Activated CD4-positive, alpha-beta T cell treated with anti-CD3 and anti-CD28 coated beads, Interleukin-2, amount 50 U/mL, for 1 hour (primary cell): Measurements from ENCODE around the gene MGARP.
"Not testable (repeated sequence)": the region's sequence is repeated elsewhere in the genome, so short reads cannot be mapped to it uniquely, and the experiment has no call there.

Experiments
- DNase-seq: peaks from one replicate; pipeline ENCODE4 v3.0.0-alpha.2; 2020

MGARP gene

DNA sequence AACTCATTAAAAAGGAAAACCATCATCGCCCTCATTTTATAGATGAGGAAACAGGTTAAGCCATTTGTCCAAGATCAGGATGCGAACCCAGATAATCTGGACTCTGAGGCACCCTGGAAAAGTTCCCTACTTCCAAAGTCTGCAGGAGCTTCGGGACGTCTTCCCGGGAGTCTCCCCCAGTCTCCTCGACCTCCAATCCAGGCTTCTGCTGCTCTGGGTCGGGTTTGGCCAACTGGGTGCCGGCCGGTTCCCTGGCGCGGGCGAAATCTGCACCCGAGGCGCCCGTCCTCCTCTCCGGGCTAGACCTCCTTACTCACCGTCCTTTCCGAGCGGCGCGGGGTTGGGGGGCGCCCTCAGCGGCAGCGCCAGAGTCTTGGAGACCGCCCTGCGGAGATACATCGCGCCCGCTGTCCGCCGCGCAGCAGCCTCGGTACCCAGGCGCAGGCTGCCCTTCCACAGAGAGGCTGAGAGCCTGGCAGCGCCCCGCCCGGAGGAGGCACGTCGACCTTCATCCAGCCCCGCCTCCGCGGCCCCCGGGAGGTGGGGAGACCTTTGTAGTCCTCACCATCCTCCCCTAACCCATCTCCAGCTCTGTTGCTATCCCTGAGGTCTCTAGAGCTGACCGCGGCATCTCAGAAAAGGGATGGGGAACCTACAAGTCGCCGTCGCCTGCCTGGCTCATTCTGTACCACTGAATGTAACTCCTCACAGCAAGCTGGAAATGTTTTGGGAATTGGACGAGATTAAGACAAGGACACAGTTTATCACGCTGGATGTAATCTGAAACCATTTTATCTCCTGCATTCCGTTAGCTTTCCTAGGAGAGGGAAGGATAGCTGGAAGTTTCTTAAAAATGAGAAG lies at the start of gene MGARP:
Gene MGARP, minus strand, starts transcription at position 466 of the 861 bp plus-strand sequence. Its CDS starts 67 bp downstream, at position 399.
- peak; percentile 12 for DNase-seq

DNA sequence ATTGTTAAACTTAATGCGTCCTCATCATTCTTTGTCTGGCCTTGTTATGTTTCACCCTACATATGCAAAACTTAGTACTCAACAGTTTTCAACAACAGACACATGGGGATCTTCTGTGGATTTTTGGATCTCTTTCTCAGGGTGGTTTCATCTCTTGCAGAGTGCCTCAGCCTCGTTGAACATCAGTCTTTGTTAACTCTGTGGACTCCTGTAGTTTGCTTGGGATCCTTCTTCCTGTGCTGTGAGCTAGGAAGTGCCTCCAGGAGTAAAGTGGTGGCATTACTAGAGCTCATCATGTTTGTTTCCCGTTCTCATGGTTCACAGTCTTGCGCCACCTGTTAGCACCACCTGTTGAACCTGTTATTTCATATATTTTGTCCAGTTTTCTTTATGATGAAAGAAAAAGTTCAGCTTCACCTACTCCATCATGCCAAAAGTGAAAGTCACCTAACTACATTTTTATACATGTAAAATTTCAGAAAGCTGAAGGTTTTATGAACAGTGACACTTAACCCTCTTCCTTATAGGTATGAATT lies 49.7 kb upstream of the MGARP start:
- DNase-seq: no peak

DNA sequence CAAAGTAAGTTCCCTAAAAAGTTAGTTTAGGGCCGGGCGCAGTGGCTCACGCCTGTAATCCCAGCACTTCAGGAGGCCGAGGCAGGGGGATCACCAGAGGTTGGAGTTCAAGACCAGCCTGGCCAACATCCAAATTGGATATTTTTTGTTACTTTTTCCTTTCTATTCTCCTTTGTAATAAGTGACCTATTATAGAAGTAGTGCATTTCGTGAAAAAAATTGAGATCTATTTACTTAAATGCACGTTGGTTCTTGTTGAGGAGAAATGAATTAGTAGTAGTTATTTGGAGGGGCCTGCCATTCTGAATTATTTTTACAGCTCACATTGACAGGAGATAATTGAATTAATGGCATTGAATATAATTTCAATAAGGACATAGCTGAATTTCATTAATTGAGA lies 44.6 kb upstream of the MGARP start:
- no peak for DNase-seq

DNA sequence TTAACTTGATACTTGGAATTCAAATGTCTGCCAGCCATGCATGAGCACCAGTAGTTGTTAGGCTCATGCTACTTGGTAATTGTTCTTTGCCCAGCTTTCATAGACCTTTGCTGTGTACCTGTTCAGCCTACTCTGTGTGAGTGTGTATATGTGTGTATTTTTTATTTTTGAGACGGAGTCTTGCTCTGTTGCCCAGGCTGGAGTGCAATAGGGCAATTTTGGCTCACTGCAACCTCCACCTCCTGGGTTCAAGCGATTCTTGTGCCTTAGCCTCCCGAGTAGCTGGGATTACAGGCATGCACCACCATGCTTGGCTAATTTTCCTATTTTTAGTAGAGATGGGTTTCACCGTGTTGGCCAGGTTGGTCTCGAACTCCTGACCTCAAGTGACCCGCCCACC lies 42.5 kb upstream of the MGARP start:
- DNase-seq: not testable (repeated sequence)

DNA sequence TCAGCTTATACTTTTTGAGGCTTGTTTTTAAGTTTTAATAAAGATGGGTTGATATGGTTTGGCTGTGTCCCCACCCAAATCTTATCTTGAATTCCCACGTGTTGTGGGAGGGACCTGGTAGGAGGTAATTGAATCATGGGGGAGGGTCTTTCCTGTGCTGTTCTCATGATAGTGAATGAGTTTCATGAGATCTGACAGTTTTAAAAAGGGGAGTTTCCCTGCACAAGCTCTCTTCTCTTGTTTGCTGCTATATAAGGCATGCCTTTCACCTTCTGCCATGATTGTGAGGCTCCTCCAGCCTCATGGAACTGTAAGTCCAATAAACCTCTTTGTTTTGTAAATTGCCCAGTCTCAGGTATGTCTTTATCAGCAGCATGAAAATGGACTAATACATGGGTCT lies 42.0 kb upstream of the MGARP start:
- DNase-seq: not testable (repeated sequence)

DNA sequence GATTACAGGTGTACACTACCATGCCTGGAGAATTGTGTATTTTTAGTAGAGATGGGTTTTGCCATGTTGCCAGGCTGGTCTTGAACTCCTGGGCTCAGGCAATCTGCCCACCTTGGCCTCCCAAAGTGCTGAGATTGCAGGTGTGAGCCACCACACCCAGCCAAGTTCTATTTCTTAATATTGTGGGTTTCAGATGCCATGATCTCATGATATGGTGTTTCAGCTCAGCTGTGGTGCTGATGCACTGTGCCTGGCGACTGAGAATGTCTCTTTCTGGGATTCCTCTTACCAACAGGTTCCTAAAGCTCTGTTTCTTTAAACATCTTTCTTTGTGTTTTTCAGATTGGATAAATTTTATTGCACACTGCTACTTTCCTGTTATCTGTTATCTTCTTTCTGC lies 39.5 kb upstream of the MGARP start:
- DNase-seq: no peak

DNA sequence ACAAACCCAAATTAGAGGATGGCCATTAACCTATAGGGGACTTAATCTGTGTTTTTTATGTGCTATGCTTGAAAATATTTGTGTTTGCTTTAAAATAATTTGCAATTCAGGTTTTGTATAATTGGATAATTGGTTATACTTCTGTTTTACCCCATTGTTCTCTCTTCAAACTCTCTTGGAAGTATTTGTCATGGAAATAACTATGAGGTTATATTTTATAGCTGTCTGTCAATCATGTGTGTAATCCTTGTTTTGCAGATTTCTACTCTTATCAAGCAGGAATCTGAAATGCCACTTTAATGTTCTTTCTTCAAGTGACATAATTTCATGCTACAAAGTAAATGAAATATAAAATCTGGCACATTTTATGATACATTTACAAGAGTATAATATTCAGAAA lies 37.6 kb upstream of the MGARP start:
- DNase-seq: no peak

DNA sequence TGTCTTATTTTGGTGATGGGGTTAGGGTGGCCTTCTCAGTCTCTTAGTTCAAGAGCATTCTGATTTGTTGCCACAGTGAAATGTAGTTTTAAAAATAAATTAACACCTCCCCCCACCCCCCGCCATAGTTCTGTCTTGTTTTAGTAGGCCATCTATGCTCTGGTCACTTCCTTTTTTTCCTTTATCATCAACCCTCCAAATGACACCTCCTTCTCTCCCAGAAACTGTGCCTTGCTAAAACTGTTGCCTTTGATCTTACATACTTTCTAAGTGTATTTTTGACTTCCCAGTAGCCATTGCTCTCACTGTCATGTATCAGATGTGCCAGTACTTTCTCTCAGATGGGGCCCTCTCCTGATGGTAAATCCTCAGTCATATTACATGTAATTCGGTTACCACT lies 36.7 kb upstream of the MGARP start:
- DNase-seq: no peak

DNA sequence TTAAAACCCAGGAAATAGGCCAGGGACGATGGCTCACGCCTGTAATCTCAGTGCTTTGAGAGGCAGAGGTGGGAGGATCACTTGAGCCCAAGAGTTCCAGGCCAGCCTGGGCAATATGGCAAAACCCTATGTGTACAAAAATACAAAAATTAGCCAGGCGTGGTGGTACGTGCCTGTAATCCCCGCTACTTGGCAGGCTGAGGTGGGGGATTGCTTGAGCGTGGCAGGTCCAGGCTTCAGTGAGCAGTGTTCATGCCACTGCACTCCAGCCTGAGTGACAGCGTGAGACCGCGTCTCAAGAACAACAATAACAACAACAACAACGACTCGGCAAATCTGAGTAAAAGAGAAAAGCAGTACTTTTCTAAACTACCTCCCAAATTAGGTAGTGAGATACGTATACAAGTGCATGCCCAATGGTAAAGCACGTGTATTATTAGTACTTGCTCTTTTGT lies 35.2 kb upstream of the MGARP start:
- no peak for DNase-seq

DNA sequence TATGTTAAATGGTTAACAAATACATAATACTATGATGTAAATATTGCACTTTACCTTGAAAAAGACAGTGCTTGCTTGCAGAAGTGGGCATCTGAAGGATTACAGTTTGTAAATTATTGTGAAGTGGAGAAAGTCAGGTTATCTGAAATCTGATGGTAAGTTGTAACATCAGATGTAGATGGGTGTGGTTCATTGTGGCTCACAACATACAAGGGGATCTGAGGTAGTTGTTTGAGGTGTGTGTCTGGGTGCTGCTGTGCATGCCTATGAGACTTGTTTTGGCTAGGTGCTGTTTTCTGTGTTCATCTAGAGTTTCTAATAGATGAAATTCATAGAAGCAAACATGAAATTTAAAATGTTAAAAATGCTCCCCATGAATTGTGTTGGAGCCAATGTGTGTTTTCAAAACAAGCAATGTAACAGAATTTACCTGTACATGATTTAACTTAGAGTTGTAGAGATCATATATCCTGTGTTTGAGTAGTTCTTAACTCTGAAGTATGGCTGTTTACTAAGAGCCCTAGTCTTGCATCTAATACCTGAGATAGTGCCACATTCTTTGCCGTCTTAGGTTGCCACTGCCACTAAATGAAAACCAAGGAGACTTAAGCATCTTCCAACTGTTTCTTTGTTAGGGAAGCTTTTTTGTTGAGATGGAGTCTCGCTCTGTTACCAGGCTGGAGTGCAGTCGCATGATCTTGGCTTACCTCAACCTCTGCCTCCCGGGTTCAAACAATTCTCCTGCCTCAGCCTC lies 34.2 kb upstream of the MGARP start:
- no peak for DNase-seq

DNA sequence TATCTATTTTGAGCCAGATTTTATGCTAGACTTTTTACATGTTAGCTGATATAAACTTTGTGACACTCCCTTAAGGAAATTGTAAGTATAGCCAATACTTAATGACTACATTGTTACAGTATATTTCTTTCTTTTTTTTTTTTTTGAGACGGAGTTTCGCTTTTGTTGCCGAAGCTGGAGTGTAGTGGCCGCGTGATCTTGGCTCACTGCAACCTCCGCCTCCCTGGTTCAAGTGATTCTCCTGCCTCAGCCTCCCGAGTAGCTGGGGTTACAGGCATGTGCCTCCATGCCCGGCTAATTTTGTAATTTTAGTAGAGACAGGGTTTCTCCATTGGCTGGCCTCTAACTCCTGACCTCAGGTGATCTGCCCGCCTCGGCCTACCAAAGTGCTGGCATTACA lies 33.4 kb upstream of the MGARP start:
- DNase-seq: not testable (repeated sequence)

DNA sequence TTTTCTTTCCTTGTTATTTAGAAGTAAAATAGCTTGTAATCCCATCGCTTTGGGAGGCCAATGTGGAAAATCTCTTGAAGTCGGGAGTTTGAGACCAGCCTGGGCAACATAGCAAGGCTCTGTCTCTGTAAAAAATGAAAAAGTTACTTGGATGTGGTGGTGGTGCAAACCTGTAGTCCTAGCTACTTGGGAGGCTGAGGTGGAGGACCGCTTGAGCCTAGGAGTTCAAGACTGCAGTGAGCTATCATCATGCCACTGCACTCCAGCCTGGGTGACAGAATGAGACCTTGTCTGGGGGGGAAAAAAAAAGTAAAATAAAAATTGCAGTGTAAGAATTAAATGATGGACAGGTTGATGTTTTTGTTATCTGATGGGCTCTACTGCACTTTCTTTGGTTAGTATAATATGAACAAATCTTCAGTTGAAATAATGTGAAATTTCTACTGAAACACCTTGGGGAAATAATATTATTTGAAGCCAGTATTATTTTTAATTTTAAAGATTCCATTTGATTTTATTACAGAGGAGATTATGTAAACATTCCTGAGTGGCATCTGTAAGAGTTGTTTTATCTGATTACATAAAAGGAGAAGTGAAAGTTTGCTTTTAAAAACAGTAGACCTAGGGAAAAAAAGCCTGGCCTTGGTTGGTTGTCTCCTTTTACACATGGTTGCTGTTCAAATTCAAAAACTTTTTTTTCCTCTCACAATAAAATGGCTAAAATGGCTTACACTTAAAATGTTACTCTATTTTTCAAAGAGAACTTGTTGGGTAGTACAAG lies 32.7 kb upstream of the MGARP start:
- no peak for DNase-seq

DNA sequence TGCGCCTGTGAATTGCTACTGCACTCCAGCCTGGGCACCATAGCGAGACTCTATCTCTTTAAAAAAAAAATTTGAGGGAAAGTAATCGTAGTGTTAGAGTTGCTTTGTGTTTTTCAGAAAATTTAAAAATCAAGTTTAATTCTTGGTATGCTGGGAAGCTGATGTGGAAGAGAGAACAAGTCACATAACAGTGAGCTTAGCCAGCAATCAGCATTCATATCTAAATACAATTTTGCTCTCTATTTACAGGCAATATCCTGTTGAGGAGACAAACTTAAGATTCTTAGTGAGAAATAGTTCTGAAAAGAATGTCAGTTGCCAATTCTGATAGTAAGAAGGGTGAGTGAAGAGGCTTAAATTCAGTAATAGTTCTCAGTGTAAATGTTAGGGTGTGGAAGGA lies 31.9 kb upstream of the MGARP start:
- no peak for DNase-seq

DNA sequence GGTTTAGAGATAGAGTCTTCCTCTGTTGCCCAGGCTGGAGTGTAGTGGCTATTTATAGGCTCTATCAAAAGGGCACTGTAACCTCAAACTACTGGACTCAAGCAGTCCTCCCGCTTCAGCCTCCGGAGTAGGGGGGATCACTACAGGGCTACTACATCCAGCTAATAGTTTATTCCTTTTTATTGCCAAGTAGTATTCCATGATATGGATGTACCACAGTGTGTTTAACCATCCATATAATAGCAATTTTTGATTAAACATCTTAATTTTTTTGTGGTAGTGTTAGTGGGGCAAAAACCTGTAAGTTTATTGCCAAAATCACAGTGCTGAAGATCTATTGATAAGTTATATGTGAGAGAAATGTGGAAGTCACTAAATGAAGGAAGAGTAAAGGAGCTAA lies 24.9 kb upstream of the MGARP start:
- DNase-seq: no peak

DNA sequence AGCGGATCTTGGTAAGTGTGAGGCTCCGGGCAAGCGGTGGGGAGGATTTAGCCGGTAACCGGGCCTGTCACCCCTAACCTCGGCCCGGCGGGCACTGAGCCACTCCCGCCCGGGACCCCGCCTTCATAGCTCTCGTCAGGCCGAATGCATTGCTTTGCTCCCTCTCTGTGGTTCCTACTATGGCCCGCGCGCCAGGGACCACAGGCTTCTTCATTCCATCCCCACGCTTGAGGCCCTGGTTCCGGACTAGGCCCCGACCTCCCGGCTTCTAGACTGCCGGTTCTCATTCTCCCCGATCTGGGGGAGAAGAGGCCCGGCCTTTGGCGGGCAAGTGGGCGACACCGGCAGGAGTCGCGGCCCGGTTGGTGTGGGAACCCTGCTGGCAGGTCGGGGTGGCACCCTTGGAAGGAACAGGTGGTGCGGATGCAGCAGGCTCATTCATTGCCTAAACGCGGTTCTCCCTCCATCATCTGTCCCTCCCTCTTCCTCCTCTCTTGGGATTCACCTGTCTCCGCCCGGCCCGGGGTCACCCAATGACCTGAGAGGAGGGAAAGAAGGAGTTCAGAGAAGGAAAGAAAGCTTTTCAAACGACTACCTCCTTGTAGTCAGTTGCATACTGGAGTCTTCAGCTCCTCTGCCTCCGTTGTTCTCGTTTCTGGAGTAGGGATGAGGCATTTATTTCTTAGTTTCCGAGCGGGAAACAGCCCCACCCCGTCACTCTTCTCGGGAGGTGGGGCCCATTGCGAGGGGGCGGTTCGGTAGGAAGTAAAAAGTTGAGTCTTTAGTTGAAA lies 22.0 kb upstream of the MGARP start, which contains the start of gene NDUFC1:
Gene NDUFC1, minus strand, starts transcription at position 657 of the 791 bp plus-strand sequence. CDS start 6,679 bp downstream, outside the sequence.
- DNase-seq: peak; percentile 62

DNA sequence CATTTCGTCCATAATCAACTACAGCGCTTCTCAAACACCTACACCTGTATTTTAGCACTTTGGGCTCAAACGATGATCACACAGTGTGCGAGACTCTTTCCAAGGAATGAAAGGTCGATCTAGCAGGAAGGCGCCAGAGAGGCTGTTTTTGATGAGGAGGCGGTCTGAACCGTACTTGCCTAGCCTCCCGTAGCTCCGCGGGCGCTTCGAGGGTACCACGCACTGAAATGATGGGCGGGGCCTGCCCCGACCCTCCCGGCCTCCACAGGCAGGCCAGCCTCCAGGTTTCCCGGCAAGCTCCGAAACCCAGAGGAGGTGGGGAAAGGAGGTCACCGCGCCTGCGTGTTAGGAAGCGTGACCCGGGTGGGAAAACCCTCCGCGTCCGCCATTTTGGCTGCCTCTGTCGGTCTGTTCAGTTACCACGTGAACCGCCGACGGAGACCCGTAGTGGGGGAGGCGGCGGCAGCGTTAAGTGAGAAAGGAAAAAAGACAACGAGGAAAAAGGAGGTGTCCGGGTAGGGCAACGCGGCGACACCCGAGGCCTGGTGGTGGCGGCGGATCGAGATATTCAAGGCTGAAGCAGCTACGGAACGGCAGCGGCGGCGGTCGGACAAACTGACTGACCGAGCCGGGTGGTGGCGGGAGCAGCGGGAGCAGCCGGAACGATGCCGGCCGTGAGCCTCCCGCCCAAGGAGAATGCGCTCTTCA lies 21.2 kb upstream of the MGARP start, which contains the start of gene NAA15:
Gene NAA15, plus strand, starts transcription at position 393 of the 708 bp plus-strand sequence. Its CDS starts 273 bp downstream, at position 666.
- peak; percentile 97 for DNase-seq

DNA sequence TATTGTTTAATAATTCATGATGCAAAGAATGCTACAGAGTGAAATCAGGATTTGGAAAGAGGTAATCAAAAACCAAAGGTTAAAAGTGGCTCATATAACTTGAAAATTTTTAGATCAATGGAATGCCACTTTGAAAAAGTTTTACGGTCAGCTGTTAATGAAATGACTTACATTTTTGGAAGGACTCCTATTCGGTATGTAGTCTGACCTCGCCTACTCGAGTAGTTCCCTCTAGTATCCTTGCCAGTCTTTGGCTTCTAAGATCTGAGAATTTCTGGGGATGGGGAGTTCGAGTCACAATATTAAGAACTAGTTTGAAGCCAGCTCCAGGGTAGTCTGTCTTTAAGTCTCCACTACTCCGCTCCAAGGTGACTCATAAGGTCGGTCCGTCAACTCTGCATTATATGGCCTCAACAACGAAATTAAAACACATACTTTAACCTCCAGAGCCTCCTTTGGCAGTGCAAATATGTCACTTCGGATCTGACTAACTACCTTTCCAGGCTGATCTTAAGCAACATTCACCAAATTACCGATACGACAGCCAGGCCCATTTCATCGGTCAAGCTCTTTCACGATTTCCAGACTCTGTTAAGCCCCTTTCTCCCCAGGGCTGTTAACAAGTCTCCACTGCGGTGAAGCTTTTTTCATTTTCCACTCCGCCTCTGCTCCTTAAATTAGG lies 20.5 kb upstream of the MGARP start:
- no peak for DNase-seq

DNA sequence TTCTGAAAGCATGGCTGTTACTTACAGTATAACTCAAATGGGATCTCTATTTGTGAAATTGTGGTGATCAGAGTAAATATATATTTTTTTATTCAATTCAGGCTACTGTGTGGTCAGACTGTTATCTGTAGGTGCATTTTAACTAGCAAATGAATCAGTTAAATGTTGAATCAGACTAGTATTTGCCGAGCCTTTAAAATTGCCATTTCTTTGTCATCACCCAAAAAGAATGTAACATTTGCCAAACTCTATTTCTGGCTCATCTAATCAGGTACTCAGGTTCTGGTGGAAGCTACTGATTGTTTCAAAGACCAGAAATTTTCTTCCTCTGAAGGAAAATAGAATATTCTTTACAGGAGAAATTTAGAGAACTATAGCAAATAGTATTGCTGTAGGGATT lies 19.5 kb upstream of the MGARP start:
- no peak for DNase-seq

DNA sequence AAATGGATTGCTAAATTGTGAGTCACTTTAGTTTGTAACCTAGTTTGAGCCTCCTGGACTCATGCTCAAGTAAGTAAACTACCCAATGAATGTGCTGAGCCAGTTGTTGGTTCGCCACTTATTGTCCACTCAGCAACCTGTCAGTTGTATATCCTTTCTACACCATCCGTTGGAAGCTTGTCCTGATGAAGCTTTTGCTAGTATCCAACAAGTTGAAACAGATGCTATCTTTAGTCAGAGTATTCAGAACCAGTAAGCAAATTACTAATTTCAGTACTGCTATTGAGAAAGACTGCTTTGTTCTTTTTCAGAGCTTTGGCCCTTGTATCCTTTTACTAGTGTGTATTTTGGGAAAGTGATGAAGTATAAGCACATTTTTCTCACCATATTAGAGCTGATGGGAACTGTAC lies 17.0 kb upstream of the MGARP start:
- DNase-seq: no peak

DNA sequence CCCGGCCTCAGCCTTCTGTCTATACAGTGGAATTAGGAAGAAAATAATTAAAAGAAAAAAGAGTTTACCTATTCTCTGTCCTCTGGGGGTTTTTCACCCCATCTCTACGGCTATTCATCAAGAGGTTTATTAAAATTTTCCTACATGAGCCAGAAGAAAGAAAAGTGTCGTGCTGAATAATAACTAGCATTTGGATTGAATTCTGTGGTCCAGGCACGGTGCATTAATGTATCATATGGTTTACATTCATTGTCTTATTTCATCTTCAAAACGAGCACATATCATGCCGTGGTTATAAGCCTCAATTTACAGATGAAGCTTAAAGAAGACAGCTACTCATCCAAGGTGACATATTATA lies 15.9 kb upstream of the MGARP start:
- no peak for DNase-seq
